Measurements from ENCODE around the gene TCF7L1. TPM values are rescaled to one million over a fixed set of nuclear protein-coding genes. Genes with fewer than 3 reads are reported as not detected.

TCF7L1 gene
- total RNA-seq, 1 donor from 2014 or later: 4.5 TPM

DNA sequence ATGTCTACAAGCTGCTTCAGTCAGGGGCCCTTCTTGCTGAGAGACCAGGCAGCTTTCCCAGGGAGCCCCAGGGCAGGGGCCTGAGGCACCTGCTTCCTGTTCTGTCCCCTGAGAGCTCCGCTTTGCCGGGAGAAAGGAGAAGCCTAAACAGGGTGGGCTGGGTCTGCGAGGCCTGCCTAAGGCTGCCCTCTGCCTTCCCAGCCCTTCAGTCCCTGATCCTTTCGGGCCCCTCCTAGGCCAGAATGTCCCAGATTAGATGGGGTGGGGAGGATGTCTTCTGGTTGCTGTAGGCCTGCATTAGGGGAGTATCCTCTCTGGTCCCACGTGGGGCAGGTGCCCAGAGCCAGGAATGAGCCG, 122.2 kb downstream of the TCF7L1 start:
- no peak for ATAC-seq

DNA sequence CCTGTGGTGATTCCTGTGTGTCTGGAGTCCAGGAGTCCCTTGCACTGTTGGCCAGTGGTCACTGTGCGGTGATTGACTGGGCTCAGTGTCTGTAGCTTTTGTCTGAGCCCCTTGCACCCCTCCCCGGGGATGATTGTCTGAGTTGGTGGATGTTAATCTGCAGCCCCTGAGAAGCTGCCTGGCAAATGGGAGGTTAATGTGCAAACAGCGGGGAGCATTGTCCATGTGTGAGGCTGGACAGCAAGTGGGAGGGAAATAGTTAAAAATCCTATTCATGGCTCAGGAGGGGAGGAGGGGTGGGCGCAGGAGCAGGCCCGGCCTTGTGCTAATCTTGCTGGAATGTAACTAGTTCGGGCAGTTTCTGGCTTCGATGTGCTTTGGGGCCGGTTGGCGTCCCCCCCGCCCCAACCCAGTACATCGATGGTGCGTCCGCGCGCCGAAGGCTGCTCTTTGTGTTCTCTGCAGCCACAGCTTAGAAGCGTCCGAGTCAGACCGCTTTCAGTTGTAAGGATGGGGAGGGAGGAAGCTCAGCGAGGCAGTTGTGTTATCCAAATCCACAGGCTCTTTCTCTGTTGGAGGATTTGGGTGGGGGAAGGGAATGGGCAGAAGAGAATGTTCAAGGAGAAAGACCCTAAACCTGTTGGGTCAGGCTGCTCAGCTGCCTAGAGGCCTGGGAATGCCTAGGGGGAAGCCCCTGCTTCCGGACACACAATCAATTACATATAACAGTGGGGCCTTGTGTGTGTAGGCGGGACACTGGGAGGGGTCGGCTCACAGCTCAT, 122.8 kb downstream of the TCF7L1 start:
- ATAC-seq: no peak

DNA sequence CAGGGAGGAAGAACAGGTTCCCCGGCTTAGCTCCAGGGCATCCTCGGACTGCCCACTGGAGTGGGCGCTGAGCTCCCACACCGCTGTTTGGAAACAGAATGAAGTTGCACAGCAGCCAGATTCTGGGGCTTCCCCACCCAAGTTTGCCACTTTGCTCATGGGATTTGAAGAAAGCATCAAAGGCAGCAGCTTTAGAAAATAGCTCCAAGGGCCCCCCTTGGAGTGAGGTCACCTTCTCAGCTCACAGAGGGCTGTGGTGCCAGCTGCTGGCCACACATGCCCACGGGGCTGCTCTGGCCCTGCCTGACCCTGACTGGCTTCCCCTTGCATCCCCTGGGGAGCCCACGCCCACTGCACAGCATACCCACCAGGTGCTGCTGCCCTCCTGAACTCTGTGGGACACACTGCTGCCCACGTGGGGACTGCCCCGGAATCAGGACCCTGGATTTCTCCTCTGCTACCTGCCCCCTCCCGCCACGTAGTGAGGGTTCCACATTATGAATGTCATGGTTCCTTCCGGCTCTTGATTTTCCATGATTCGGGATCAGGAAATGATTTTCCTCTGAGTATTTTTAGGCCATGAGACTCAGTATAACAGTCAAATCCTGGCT, 124.3 kb downstream of the TCF7L1 start:
- ATAC-seq: peak; percentile 23

DNA sequence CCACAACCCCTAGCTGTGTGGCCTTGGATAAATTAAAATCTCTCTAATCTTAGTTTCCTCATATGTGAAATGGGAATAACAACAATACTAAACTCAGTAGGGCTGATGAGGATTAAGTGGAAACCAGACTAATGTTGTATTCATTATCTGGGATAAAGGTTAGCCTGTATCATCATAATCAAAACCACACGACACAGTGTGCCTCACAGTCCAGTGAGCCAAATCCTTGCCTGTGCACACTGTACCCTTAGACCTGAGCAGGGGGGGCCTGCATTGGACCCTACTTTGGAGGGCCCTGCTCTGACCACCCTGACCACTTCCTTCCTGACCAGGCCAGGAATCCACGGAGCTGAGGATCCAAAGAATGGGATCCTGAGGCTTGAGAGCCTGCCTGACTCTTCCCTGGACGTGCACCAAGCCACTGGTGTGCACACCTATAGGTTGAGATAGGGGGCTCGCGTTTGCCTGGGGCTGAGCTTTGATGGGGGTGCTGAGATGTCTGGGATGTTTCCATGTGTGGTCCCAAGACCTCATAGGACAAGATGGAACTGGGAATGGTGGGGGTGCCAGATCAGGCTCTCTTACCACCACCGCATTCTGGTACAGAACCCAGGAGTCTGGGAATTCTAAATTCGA, 124.9 kb downstream of the TCF7L1 start:
- ATAC-seq: no peak

DNA sequence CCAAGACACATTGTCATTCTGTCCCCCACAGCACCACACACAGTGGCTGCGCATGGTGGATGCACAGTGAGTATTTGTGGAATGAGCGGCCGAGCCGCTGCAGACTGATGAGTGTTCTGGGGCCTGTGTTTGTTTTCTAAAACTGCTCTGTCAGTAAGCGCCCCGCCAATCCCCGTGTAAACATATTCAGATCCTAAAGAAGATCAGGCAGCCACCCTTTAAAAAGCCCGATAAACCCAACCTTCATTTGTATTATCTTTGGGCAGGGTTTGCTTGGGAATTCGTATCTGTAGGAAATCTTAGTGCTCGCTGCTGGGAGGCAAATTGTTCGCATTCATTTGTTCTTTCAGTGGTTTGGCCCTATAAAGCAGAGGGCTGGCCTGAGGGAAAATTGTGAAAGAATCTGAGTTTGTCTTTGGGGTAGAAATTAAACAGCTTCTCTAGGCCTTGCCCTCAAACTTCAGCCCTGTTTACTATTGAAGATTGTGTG, 126.0 kb downstream of the TCF7L1 start:
- ATAC-seq: no peak

DNA sequence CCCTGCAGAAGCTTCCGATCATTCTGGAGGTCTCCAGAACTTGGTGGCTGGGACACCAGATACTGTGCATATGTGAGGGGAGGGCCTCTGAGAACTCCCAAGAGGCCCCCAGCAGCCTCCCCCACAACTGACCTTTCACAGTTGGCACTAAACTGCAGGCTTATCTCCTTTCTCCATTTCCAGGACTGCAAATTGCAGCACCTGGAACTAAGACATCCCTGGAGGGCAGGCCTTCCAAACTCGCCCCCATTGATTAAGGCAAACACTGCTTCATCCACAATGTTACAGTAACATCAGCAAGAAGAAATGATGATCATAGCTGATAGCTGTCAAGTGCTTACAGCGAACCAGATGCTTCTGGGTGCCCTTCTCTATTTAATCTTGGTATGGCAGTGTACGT, 126.7 kb downstream of the TCF7L1 start:
- ATAC-seq: no peak

DNA sequence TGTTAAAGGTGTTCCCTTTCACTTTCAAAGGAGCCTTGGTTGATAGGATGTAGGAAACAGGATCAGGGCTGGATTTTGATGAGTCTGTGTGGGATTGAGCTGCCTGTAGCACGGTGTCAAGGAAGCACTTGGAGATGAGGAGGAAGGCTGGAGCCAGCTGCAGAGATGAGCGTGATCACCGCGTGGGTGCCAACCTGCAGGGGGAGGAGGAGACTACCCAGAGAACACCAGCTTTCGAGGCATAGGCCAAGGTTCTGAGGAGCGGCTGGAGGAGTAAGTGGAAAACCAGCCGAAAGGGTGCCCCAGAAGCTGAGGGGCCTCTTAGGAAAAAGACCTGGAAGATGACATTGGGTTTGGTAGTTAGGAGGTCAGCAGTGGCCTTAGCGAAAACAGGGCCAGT, 130.4 kb downstream of the TCF7L1 start:
- ATAC-seq: no peak

DNA sequence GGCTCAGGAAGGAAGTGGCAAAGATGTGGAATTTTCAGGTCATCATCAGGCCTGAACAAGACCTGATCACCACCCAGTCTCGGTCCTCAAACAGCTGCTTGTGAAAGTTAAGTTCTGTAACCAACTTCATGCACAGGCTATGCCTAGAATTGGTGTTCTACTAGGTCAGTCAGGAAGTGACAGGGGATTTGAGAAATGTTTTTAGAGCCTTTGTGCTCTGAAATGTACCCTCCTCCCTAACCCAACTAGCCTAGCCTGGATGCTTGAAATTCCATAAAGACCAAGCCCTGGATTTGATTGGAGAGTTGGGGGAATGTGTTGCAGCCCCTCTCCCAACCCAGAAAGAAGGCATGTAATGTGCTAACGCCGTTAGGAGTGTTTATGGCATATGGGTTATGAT, 131.3 kb downstream of the TCF7L1 start:
- ATAC-seq: no peak

DNA sequence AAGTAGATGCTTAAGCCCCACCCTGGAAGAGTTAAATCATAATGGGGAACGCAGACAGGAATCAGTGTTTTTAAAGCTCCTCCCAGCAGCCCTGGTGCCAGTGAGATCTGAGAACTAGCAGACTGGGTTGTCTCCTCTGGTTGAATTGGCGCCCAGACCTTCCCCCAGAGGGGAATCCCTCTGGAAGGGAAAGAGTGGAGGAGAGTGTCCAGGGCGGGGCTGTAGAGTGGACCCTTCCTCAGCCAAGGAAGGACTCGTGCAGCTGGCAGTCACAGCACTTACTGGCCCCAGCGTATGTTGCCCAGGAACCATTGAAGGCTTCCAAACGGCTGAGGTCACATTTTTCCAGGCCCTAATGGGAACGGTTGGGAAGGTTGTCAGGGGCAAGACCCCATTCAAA, 132.1 kb downstream of the TCF7L1 start:
- ATAC-seq: no peak

DNA sequence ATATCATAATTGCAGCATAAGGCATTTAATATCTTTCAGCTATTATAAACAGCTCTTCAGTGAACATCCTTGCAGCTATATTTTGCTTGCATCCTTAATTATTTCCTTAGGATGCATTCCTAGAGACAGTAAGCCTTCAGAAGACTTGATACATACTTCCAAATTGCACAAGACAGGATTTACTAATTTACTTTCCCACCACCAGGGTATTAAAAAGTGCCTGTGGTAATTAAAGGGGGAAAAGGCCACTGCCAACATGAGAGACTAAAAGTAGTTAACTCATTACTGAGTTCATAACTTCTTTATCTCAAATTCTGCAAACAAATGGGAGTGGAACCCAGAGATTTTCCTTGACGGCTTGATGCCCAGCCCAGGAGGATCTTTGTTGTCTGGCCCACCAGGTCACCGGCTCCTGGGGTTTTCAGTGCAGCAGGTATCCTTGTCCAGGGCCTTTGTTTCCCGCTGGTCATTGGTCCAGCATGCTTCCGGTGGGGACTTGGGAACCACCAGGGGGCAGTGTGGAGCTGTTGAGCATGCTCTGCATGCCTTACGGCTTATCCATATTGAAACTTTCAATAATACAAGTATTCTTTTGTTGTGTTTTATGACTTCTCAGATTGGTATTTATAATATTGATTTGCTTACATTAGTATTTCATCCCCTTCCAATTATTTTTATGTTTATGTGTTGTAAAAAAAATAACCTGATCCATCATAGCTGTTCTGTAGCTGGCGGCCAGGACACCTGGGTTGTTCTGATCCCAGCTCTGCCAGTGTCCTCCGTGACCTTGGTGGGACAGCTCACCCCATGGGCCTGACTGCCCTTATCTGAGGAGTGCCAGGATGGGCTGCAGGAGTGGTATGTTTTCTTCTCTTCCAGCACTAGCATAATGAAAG, 133.2 kb downstream of the TCF7L1 start:
- peak; percentile 74 for ATAC-seq

DNA sequence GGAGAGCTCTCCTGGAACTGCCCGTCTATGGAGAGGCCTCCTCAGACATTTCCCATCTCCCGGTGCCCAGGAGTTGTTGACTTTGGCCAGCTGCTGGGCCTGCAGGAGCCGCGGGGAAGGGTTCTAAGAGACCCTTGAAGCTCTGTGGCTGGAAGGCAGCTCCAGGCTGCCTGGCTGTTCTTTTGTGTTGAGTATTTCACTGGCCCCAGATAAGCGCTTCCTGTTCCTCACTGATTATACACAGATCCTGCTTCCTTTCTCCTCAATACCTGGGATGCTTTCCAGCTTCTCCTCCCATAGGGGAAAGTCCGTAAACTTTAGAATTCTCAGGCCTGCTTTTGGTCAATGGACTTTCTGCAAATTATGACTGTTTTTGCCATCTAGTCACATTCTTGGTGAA, 136.8 kb downstream of the TCF7L1 start:
- ATAC-seq: no peak

DNA sequence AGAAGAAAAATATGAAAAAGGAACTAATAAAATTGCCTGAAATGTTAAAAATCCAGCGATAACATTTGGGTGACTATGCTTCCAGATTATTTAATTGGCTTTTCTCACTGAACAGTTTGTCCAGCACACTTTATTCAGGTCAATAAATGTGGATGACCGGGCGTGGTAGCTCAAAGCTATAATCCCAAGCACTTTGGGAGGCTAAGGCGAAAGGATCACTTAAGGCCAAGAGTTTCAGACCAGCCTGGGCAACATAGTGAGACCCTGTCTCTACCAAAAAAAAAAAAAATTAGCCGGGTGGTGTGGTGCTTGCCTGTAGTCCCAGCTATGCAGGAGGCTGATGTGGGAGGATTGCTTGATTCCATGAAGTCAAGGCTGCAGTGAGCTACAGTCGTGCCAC, 139.2 kb downstream of the TCF7L1 start:
- no peak for ATAC-seq

DNA sequence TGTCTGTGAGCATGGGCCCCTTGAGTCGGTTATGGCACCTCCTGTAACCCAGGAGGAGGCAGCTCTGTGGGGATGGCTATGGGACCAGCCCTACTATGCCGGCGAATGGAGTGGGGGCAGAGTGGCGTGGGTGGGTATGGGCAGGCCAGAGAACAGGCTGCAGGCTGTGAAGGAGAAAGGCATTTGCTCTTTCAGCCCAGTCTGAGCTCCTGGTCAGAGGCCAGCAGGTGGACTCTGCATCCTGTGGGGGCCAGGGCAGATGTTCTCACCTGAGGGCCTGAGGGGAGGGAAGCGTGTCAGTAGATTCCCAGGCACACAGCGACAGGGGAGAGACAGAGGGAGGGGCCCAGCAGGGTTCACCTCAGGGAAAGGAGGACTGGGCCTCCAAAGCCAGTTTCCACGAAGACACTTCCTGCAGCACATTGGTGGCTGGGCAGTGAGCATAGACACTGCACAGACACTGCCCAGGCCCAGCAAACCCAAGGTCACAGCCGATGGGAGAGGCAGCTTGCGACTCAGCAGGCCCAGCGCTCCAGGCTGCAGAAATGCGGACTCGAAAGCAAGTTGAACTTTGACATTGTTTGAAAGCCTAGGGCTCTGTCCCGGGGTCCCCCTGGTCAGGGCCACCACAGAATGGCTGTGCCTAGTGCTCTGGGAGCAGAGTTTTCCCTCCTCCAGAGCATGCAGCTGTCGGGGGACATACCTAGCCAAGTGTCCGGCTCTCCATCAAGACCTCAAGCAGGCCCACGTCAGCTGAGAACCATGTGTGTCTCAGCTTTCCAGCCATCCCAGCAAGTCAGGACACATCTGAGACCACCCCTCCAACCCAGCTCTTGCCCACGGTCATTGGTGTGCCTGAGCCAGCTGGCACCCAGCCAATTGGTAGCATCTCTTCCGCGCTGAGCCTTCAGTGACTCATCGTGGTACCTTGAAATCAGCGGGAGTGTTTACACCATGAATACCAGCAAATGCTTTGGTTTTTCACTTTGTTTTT, 140.8 kb downstream of the TCF7L1 start:
- ATAC-seq: peak; percentile 44

DNA sequence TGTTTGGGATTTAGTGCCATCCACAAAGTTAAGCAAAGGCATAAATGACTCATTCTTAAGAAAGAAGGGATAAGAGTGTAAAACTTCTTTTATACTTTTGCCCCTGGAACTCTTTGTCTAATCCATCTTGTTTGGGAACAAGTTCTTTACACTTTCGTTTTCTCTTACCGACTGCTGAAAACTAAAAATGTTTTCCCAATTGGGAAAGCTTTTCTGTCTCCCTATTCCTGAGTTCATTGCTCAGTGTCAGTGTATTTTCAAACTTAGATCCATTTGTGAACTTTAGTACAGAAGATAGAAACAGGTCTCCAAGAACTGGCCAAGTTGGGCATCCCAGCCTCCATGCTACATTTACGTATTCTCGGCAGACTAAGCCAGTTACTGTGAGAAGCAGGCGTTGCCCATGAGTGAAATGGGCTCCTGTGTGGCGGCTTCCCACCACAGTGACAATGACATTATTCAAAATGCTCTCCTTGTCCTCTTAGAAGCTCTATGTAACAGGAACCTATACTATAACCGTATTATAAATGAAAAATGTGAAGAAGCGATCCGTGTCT, 142.9 kb downstream of the TCF7L1 start:
- no peak for ATAC-seq

DNA sequence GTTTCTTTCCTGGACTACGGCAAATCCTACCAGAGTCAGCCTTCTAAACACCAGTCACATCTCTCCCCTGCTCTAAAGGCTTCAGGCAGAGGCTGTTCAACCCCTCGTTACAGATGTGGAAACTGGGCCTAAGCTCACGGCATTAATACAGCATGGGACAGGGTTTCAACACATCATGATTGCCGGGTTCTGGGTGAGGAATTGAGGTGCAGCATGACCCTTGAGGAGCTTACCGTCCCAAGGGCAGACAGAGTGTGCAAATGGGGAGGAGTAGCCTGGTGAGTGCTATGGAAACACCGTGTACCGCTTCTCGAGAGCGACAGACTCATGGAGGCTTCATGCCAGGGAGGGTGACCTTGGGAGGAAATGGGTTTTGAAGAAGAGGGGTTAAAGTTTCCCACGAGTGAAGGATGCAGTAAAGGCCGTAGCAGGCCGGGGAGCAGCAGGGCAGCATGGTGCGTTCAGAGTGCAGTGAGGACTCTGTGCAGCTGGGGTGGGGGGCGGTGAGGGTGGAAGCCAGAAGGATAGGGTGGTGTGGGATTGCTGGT, 143.5 kb downstream of the TCF7L1 start:
- no peak for ATAC-seq

DNA sequence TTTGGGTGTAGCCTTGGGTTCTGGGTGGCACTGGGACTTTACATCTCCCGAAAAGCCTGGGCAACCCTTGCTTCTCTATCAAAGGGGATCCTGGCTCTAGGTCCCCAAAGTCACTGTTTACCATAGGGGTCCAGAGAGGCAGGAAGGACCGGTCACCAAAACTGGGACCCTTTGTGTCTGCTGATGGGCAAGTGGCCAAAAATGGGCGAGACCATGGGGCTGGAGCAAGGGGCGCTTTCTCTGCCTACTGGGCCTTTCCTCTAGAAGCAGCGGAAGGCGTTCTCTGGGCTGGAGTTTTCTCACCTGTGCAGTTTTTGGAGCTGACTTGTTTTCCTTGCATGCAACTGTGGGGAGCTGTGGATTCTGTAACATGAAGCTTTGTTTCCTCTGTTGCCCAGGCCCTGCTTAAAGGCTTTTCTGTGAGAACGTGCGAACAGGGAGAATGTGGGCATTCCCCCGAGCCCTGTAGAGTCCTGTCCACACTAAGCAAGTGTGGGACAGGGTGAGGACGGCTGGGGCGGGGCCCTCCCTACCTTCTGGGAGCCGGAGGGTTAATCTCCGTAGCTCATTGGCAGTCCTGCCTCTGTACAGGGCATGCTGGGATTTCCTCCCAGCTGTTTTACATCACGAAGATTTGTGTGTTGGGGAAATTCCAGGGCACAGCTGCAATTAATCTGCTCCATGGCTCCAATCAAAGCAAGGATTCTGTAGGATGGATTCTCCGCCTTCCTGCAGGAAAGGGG, 144.4 kb downstream of the TCF7L1 start:
- peak; percentile 67 for ATAC-seq

DNA sequence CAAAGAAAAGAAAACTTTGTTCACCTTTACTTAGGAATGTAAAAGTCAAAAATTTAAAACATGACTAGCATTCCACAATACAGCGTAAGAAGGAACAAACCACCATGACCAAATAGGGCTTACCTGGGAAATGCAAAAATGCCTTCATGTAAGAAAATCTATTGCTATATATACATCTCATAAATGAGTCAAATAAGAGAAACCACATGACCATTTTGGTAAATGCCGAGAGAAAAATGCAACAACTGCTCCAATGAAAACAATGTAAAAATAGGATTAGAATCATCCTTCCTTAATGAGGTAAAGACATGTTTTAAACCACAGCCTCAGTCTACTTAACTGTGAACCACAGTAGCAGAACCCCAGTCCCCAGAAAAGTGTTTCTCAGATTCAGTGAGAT, 145.2 kb downstream of the TCF7L1 start:
- ATAC-seq: no peak

DNA sequence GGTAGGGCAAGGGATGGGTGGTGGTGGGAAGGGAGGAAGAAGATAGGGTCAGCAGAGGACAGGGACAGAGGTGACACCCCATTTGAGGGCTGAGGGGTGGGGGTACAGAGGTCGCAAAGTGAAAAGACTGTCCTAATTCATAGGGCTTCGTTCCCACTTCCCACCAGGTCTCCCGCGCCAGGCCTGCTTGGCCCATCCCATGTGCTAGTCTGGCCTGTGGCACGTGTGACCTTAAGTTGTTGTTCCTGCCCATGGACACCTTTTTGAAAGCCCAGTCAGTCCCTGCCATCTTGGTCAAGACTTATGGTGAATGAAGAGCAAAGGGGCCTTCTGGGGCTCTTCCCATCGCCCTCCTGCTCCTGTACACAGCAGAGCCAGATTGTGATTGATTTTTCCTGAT, 148.4 kb downstream of the TCF7L1 start:
- no peak for ATAC-seq

DNA sequence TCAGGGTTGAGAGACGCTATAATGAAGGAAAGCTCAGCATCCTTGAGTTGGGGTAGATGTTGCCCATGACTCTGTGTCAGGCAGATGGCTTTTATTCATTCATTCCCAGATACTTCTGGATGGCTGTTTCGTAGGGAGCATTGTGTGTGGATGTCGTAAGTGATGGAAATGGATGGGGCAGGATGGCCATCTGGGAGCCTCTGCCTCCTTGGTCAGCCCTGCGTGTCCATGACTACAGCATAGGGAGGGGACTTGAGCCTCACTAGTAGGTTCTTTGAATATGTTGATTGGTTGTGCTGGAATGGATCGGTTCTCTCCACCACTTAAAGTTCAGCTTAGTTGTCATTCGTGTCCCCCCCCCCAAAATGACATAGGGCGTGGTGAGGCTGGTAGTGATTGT, 149.7 kb downstream of the TCF7L1 start:
- ATAC-seq: no peak

DNA sequence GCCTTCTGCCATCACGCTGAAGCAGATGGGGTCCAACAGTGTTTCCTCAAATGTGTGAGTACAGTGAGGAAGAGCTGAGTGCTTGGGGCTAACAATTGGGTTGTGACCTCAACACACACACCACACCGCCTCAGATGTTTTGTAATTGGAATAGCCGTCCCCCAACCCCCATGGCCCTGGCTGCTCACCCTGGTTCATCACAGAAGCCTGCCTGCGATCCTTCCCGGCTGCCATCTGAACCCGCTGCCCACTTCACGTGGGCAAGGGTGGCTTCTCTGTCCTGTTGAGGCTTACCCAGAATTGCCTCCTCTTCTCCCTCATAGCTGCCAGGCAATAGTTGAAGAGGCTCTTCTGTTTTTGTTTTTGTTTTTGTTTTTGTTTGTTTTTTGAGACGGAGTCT, 150.4 kb downstream of the TCF7L1 start:
- no peak for ATAC-seq
